IPS DF 6.9 (cell line): ENCODE measurements around the gene DYTN.

Experiments
- DNase-seq: peaks from one replicate; pipeline ENCODE4 v3.0.0-alpha.2; 2013; ENCODE audit warnings: low read depth, low spot score
- H3K27ac ChIP-seq: one replicate; pipeline ENCODE4 v1.5.1; 2013; ENCODE audit warnings: low read length, control low read depth
- H3K27me3 ChIP-seq: 2 replicates; pipeline ENCODE4 v1.6.1; 2013; ENCODE audit warnings: mild to moderate bottlenecking, low read length; ENCODE audit not compliant: control insufficient read depth, insufficient read depth
- H3K36me3 ChIP-seq: 2 replicates; pipeline ENCODE4 v1.6.1; 2013; ENCODE audit warnings: low read length; ENCODE audit not compliant: control insufficient read depth, insufficient read depth
- H3K4me1 ChIP-seq: 2 replicates; pipeline ENCODE4 v1.6.1; 2013; ENCODE audit warnings: low read length; ENCODE audit not compliant: control insufficient read depth, insufficient read depth
- H3K4me3 ChIP-seq: 2 replicates; pipeline ENCODE4 v1.5.1; 2013; ENCODE audit warnings: mild to moderate bottlenecking, low read length
- H3K9me3 ChIP-seq: 2 replicates; pipeline ENCODE4 v1.6.1; 2013; ENCODE audit warnings: low read length, inconsistent platforms; ENCODE audit not compliant: control insufficient read depth, insufficient read depth
- WGBS: extraction: QIAGEN DNeasy Blood & Tissue Kit; methylation state at CpG from one replicate; pipeline ENCODE4 v1.1.7; 2013; ENCODE audit warnings: mixed read lengths, missing lambda C conversion rate; ENCODE audit not compliant: insufficient read length, insufficient coverage; 5-methylcytosine and 5-hydroxymethylcytosine counted together

Gene DYTN, protein sequence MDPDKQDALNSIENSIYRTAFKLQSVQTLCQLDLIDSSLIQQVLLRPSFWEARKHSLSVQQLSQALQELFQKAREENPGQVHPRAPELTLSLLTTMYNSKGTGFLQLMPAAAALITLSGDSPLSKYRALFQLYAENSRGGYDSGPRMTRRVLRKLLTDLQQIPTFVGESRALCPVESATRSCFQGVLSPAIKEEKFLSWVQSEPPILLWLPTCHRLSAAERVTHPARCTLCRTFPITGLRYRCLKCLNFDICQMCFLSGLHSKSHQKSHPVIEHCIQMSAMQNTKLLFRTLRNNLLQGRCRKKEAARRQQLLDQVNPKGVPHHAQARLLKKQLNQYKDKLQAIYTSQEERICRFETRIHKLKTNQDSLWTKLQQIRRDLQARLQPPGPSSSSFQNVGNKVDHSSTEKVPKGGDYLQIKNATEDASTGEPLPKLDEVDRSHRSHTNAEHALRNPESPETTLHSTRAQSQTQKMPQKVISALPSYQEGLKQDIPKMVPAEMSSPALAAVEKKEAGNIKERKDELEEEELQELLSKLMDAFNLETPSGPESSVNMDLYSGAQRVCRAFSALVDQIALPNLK

DNA sequence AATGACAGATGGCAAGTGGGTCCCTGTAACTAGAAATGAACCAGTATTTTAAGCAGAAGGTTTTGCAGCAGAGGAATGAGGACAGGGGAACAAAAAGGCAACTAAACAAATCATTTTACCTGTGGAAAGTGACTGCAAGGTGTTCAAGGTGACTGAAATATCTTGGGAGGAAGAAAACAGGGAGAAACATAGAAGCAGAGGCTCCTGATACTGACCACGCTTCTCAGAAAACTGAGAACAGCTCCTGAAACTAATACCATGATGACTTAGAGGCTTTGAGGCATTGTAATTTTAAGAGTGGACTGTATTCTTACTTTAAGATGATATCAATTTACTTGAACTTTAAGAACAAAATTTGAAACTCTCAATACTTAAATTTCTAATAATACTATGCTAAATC is at the start of gene DYTN:
DYTN (minus strand) TSS at position 101 of the 400 bp plus-strand sequence. CDS start 117 bp downstream, outside the sequence.
- H3K9me3 ChIP-seq, result no peaks in the 10 kb centered on the region
- no peaks in the 10 kb centered on the region for H3K36me3 ChIP-seq
- no peak within 1 kb of the TSS for H3K27ac ChIP-seq
- no peak for DNase-seq
- no peak within 1 kb of the TSS for H3K4me3 ChIP-seq
- no peaks in the 10 kb centered on the region for H3K27me3 ChIP-seq
- H3K4me1 ChIP-seq, result no peaks in the 10 kb centered on the region
- no CpG with 5 or more reads among the region's 1 CpG for WGBS

DNA sequence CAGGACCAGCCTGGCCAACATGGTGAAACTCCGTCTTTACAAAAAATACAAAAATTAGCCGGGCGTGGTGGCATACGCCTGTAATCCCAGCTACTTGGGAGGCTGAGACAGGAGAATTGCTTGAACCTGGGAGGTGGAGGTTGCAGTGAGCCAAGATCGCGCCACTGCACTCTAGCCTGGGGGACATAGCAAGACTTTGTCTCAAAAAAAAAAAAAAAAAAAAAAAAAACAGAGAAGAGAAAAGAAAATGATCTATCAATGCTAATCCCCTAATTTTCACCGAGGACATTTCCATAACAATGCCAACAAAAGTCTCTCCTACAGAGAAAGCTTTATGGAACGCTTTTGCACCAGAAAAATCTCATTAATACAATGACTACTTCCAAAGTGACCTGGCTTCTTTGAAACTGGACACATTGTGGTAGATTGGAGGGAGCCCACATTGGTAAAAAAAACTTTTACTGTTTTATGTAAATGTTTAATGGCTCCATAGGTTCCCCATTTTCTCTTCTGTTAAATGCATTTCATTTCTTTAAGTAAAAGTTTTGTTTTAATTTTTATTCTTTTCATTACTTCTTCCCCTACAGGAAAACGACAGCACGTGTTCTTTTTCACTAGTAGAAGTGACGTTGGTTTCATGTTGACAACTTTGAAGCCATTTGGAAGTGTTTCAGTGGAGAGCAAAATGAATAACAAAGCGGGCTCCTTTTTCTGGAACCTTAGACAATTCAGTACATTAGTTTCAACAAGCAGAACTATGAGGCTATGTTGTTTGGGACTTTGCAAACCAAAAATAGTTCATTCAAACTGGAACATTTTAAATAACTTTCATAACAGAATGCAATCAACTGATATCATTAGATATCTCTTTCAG is 48.1 kb upstream of the DYTN start:
- Histone ChIP-seq H3K9me3 (no peaks in the 10 kb centered on the region), H3K4me1 (no peaks in the 10 kb centered on the region), H3K36me3 (peaks cover 3% of the 10 kb centered on the region; the same call in 1 of the 2 replicates), H3K27ac (no peak overlapping the region), H3K4me3 (peak overlapping the region; percentile 83; the same call in 1 of the 2 replicates), H3K27me3 (no peaks in the 10 kb centered on the region)
- DNase-seq, result no peak
- no CpG with 5 or more reads among the region's 12 CpGs for WGBS

DNA sequence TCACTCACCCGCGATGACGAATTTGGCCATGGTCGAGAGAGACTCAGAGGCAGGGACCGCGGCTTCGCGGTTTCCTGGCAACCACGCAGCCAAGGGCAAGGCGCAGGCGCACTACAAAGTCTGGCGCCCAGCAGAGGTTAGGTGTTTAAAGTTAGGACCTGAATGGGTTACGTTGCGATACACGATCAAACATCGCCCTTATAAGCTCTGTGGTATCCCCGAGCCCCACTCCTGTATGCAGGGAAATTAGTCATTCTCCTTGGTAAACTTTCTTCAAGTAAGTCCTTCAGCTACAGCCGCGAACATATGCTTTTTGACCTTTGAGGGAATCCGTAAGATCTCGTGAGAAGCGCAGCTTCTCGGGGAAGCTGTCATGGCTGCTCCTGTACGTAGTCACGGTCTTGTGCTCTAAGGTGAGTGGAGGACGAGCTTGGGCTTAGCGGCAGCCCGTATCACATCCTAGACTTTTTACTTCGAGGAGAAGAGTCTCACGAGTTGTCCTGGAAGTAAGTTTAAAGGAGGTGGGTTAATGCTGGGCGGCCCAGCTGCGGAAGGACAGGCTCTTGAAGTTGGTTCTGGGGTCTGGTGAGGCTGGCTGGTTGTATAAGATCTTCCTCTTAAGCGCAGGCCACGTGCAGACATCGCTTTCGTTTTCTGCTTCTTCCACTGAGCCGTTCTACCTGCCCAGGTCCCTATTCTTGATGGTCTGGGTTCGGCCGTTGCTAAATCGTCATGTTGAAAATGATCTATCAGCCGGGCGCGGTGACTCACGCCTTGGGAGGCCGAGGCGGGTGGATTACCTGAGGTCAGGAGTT is 47.3 kb upstream of the DYTN start, which contains the start of the genes FASTKD2 and MDH1B:
FASTKD2 (plus strand) TSS at position 365 of the 815 bp plus-strand sequence. CDS start 1,088 bp downstream, outside the sequence.
MDH1B (minus strand) TSS at position 87 of the 815 bp plus-strand sequence; CDS start at position 30, 57 bp downstream.
- H3K4me1 ChIP-seq, result no peaks in the 10 kb centered on the region

DNA sequence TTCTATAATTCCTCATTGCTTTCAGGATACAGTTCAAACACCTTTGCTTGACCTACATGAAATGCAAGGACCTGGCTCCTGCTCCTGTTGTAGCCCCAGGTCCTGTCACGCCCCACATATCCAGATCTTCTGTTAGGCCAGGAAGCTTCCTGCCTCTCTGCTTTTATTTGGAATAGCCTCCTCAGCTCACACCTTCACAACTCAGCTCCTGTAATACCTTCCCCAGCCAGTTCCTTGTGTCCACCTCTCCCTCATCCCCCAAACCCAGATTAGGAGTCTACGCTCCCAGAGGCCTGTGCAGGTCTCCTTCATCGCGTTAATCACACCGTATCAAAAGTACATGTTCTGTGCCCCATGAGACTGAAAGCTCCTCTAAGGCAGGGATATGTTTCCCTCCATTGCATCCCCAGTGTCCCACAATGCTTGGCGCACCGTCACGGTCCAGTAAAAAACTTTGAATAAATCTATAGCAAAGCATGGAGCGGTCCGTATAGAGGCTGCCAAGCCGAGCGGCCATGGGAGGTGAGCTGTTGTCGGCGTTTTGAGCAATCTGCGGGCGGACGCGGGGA is 46.6 kb upstream of the DYTN start:
- Histone ChIP-seq H3K27me3 (no peaks in the 10 kb centered on the region), H3K36me3 (peaks cover 3% of the 10 kb centered on the region; the same call in 1 of the 2 replicates), H3K4me3 (peak overlapping the region; percentile 83; the same call in 1 of the 2 replicates), H3K4me1 (no peaks in the 10 kb centered on the region), H3K27ac (no peak overlapping the region), H3K9me3 (no peaks in the 10 kb centered on the region)
- WGBS, result no CpG with 5 or more reads among the region's 18 CpGs
- no peak for DNase-seq

More for the DNA sequence above, 47.3 kb upstream of the DYTN start, which contains the start of the genes FASTKD2 and MDH1B:
- peak within 1 kb of the TSS; percentile 83 for H3K4me3 ChIP-seq
- peak; percentile 57 for DNase-seq
- peaks cover 3% of the 10 kb centered on the region; the same call in 1 of the 2 replicates for H3K36me3 ChIP-seq
- H3K27ac ChIP-seq, result no peak within 1 kb of the TSS
- H3K27me3 ChIP-seq, result no peaks in the 10 kb centered on the region
- no peaks in the 10 kb centered on the region for H3K9me3 ChIP-seq
- WGBS, result no CpG with 5 or more reads among the region's 46 CpGs

DNA sequence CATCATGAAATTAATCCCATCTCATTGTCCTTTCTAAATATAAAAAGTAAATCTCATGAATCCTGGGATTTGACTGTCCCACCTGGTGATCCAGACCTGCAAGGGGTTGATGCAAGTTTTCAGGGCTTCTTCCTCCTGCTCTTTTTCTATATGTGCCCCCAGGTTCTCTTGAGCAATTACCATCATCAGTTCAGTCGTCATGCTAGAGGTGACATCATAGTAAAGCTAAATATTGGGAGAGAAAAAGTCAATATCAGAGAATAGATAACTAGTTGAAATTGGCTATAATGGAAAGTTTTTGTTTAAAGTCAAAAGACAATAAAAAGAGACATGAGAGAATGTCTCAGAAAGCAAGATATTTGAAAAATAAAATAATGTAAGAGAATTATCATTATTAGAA is 38.6 kb upstream of the DYTN start:
- WGBS, result no CpG with 5 or more reads among the region's 1 CpG

DNA sequence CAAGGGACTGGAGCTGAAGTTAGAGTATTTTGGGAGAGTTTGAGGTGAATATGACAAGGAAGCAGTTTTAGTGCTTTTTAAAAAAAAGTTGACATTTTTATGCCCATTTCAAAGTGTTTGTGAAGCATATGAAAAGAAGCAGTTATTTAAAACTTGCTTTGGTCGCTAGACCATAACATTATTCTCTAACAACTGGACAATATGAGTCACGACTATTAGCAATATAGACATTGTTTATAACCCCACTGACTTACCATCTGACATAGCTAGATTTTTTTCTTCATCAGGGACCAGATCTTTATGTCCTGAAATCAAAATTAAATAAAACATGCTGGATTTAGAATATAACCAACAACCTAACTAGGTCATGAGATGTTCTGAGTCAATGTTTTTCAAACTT is 22.6 kb upstream of the DYTN start:
- Histone ChIP-seq H3K27ac (no peak overlapping the region), H3K36me3 (no peaks in the 10 kb centered on the region), H3K4me3 (no peak overlapping the region), H3K27me3 (no peaks in the 10 kb centered on the region), H3K4me1 (no peaks in the 10 kb centered on the region), H3K9me3 (no peaks in the 10 kb centered on the region)
- DNase-seq, result no peak
- no CpG with 5 or more reads among the region's 2 CpGs for WGBS

More for the DNA sequence above, 38.6 kb upstream of the DYTN start:
- DNase-seq, result no peak
- Histone ChIP-seq H3K4me1 (no peaks in the 10 kb centered on the region), H3K9me3 (no peaks in the 10 kb centered on the region), H3K27me3 (no peaks in the 10 kb centered on the region), H3K27ac (no peak overlapping the region), H3K36me3 (no peaks in the 10 kb centered on the region), H3K4me3 (no peak overlapping the region)

DNA sequence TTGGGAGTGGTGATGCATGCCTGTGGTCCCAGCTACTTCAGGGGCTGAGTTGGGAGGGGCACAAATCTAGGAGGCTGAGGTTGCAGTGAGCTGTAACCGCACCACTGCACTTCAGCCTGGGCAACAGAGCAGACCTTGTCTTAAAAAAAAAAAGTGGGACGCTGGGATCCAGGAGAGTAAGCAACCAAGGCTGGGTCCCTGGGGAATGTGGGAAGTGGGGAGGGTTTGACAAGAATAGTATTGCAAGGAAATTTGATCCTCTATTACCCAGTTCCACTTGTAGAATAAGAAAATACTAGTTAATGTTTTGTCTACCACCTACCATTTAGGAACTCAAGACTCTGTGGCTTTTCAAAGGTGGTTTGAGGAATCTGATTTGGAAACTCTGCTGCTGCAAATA is 21.1 kb upstream of the DYTN start:
- Histone ChIP-seq H3K9me3 (no peaks in the 10 kb centered on the region), H3K36me3 (no peaks in the 10 kb centered on the region), H3K4me3 (no peak overlapping the region), H3K4me1 (no peaks in the 10 kb centered on the region), H3K27me3 (no peaks in the 10 kb centered on the region), H3K27ac (no peak overlapping the region)
- no CpG with 5 or more reads among the region's 2 CpGs for WGBS
- no peak for DNase-seq

DNA sequence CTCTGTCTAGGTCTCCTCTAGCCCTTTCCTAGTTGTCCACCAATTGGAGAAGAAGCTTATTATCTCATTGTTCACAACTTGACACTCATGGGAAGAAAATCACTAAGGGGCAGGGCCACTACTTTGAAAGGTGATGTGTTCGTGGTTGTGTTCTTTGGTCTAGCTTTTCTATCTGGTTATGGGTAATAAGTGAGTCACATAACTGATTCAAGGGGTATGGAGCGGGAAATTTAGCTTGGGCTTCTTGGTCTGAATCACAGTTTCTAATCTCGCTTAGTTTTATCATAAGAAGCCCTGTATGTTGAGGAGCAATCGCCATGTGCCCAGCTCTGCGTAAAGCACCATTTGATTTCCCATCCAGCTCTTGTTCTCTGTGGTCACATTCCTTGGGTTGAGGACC is 18.7 kb upstream of the DYTN start:
- Histone ChIP-seq H3K27me3 (no peaks in the 10 kb centered on the region), H3K4me3 (no peak overlapping the region), H3K9me3 (no peaks in the 10 kb centered on the region), H3K4me1 (no peaks in the 10 kb centered on the region), H3K27ac (no peak overlapping the region), H3K36me3 (no peaks in the 10 kb centered on the region)
- no peak for DNase-seq
- no CpG with 5 or more reads among the region's 5 CpGs for WGBS

DNA sequence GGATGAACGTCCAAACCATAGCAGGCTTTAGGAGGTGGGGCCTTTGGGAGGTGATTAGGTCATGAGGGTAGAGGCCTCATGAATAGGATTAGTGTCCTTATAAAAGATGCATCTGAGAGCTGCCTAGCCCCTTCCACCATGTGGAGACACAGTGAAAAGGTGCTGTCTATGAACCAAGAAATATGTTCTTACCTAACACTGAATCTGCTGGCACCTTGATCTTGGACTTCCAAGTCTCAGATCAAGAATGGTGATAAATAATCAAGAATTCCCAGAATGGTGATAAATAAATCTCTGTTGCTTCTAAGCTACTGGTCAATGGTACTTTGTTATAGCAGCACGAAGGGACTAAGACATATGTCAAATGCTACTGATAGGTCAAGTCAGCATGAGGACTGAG is 15.1 kb upstream of the DYTN start:
- no peak overlapping the region for H3K4me3 ChIP-seq
- no peaks in the 10 kb centered on the region for H3K27me3 ChIP-seq
- H3K27ac ChIP-seq, result no peak overlapping the region
- H3K36me3 ChIP-seq, result no peaks in the 10 kb centered on the region
- DNase-seq, result no peak
- H3K9me3 ChIP-seq, result no peaks in the 10 kb centered on the region
- H3K4me1 ChIP-seq, result no peaks in the 10 kb centered on the region
- WGBS, result no CpG with 5 or more reads among the region's 2 CpGs
